Measurements from ENCODE around the gene LPP. TPM values are rescaled to one million over a fixed set of nuclear protein-coding genes. Genes with fewer than 3 reads are reported as not detected.

The LPP gene
- total and polyA plus RNA-seq, 8 donors = 8.0 to 885 (median 305) TPM

- DNase-seq = no peak
- no peak overlapping the region for H3K27ac ChIP-seq
- WGBS, 5 donors = 90 to 99% (median 97%) methylated on average over 3 of the region's 3 CpGs
- H3K36me3 ChIP-seq = no peaks in the 10 kb centered on the region
- no peaks in the 10 kb centered on the region for H3K27me3 ChIP-seq
- intact Hi-C loops (cut with DNase I; ENCODE audit: low total_unique reads) = no loop called here
- H3K9me3 ChIP-seq = no peaks in the 10 kb centered on the region
- peaks cover 11 to 36% (median 17%) of the 10 kb centered on the region in 4 donors for H3K4me1 ChIP-seq
- H3K4me3 ChIP-seq = no peak overlapping the region
- no peak for TF ChIP-seq POLR2A (IDR thresholded peaks at IDR 0.05)
- TF ChIP-seq, protein P1, sequence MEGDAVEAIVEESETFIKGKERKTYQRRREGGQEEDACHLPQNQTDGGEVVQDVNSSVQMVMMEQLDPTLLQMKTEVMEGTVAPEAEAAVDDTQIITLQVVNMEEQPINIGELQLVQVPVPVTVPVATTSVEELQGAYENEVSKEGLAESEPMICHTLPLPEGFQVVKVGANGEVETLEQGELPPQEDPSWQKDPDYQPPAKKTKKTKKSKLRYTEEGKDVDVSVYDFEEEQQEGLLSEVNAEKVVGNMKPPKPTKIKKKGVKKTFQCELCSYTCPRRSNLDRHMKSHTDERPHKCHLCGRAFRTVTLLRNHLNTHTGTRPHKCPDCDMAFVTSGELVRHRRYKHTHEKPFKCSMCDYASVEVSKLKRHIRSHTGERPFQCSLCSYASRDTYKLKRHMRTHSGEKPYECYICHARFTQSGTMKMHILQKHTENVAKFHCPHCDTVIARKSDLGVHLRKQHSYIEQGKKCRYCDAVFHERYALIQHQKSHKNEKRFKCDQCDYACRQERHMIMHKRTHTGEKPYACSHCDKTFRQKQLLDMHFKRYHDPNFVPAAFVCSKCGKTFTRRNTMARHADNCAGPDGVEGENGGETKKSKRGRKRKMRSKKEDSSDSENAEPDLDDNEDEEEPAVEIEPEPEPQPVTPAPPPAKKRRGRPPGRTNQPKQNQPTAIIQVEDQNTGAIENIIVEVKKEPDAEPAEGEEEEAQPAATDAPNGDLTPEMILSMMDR (IDR thresholded peaks at IDR 0.05) = no peak
- no peak for TF ChIP-seq EP300 (IDR thresholded peaks at IDR 0.05)
- no peak for TF ChIP-seq POLR2AphosphoS5 (IDR thresholded peaks at IDR 0.05)
Measured at GRCh38 chr3:188643736-188644135, 489.8 kb downstream of the LPP start.

GRCh38 chr3:188646592-188646991 lies 492.6 kb downstream of the LPP start:
- H3K27me3 ChIP-seq = no peaks in the 10 kb centered on the region
- no peaks in the 10 kb centered on the region for H3K36me3 ChIP-seq
- H3K4me3 ChIP-seq = no peak overlapping the region
- peak in 1 of 2 donors; percentile 37 for DNase-seq
- H3K9me3 ChIP-seq = no peaks in the 10 kb centered on the region
- H3K27ac ChIP-seq = peak overlapping the region in 2 of 5 donors; percentile 5 to 43
- H3K4me1 ChIP-seq = peaks cover 11 to 26% (median 14%) of the 10 kb centered on the region in 4 donors
- intact Hi-C loops (cut with DNase I; ENCODE audit: low total_unique reads) = no loop called here
- TF ChIP-seq POLR2A (IDR thresholded peaks at IDR 0.05) = no peak
- peak in 1 of 3 donors; percentile 28 for TF ChIP-seq POLR2AphosphoS5 (IDR thresholded peaks at IDR 0.05)
- 0% methylated on average over 1 of the region's 1 CpG for WGBS, 5 donors

DNA sequence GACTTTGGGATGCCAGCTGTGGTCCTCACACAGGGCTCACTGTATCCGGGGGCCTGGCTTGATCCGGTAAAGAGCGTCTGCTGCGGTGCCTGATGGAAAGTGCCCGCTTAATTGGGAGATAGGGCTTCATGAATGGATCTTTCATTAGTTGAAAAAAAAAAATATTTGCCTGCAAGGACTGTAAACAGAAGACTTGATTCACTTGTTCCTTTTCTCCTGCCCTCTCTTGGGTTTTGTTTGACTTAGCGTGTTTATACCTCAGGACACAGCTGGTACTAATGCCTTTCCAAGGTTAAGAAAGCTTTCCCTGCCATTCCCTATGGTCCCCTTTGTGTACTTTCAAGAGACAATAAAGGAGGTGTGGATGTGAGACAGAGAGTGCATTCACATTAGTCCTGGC lies 493.3 kb downstream of the LPP start:
- intact Hi-C loops (cut with DNase I; ENCODE audit: low total_unique reads) = no loop called here
- Histone ChIP-seq H3K4me1 (peaks cover 11 to 26% (median 13%) of the 10 kb centered on the region in 4 donors), H3K4me3 (no peak overlapping the region), H3K27ac (peak overlapping the region in 3 of 5 donors; percentile 5 to 43 (median 13)), H3K27me3 (no peaks in the 10 kb centered on the region), H3K9me3 (no peaks in the 10 kb centered on the region), H3K36me3 (no peaks in the 10 kb centered on the region)
- TF ChIP-seq EP300 (IDR thresholded peaks at IDR 0.05) = no peak
- TF ChIP-seq, protein P1 (IDR thresholded peaks at IDR 0.05) = no peak
- TF ChIP-seq POLR2A (IDR thresholded peaks at IDR 0.05) = no peak
- no peak for TF ChIP-seq POLR2AphosphoS5 (IDR thresholded peaks at IDR 0.05)
- no peak for DNase-seq
- 34 to 66% (median 35%) methylated on average over 6 of the region's 6 CpGs for WGBS, 5 donors

DNA sequence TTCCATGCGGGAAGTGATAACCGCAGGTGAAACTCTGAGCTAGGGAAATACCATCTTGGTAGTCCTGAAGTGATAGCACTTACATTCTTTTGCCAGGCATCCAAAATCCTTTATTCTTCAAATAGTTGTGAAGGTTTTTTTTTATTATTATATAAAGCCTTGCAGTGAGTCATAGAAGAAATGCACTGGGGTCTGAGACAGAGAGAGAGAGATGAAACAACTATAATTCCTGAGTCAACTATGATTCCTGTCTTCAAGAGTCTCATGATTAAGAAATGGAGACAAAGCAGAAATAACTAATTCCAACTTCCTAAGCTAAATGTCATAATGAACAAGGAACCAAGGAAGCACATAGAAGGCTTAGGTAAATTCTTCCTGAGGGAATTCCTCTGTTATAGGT lies 495.6 kb downstream of the LPP start:
- H3K4me1 ChIP-seq = peaks cover 11 to 26% (median 13%) of the 10 kb centered on the region in 4 donors
- H3K36me3 ChIP-seq = no peaks in the 10 kb centered on the region
- no peak overlapping the region for H3K27ac ChIP-seq
- 92 to 100% (median 96%) methylated on average over 2 of the region's 2 CpGs for WGBS, 5 donors
- DNase-seq = no peak
- no peaks in the 10 kb centered on the region for H3K27me3 ChIP-seq
- intact Hi-C loops (cut with DNase I; ENCODE audit: low total_unique reads) = no loop called here
- H3K9me3 ChIP-seq = no peaks in the 10 kb centered on the region
- no peak overlapping the region for H3K4me3 ChIP-seq
- no peak for TF ChIP-seq EP300 (IDR thresholded peaks at IDR 0.05)
- TF ChIP-seq, protein P1 (IDR thresholded peaks at IDR 0.05) = no peak
- no peak for TF ChIP-seq POLR2AphosphoS5 (IDR thresholded peaks at IDR 0.05)
- no peak for TF ChIP-seq POLR2A (IDR thresholded peaks at IDR 0.05)

DNA sequence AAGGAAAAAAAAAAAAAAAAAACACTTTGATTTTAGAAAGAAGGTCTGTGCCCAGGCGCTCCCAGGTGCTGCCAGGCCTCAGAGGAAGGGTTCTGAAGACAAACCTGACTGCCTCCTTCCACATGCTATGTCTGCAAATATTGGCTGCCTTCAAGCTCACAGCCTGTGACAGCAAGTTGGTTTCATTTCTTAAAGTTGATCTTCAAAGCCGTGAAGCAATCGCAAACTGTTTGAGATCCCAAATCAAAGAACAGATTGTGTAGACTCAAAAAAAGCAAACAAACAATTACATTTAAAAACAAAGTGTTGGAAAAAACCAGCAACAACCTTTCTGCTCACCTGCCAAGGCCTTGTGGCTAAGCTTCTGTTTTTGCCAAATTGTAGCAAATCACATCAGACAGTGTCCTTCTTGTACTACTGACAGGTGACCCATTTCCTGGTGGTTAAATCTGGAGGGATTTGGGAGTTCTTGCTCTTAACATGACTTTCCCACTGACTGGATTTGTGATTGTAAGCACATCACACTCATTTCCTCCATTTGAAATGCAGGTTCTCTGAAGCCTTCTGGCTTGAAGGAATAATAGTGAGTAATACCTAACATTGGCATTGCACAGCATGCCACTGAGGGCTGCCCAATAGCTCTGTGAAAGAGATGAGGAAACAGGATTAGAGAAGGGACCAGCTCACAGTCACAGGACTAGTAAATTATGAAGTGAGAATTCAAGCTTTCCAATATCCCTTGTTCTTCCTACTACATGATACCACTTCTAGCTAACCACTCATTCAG lies 502.4 kb downstream of the LPP start:
- 49 to 72% (median 51%) methylated on average over 3 of the region's 3 CpGs for WGBS, 5 donors
- TF ChIP-seq POLR2A (IDR thresholded peaks at IDR 0.05) (no peak), POLR2AphosphoS5 (IDR thresholded peaks at IDR 0.05) (peak in 1 of 3 donors; percentile 66)
- Histone ChIP-seq H3K4me3 (no peak overlapping the region), H3K4me1 (peaks cover 18 to 51% (median 36%) of the 10 kb centered on the region in 4 donors), H3K27ac (peak overlapping the region in 3 of 5 donors; percentile 40 to 74 (median 46)), H3K27me3 (no peaks in the 10 kb centered on the region), H3K9me3 (no peaks in the 10 kb centered on the region), H3K36me3 (no peaks in the 10 kb centered on the region)
- peak in 1 of 2 donors; percentile 6 for DNase-seq
- intact Hi-C loops (cut with DNase I; ENCODE audit: low total_unique reads) = no loop called here

Data from stomach (tissue), 9 donors.